ENCODE data around the gene NEURL3. TPM values are rescaled to one million over a fixed set of nuclear protein-coding genes. Genes with fewer than 3 reads are reported as not detected.

NEURL3 gene
- total and polyA plus RNA-seq, 2 of the 8 experiments (the other 6 are each of a cell fraction or from before 2014, with no cell fraction given) = not detected

- peaks cover 0 to 3% (median 0%) of the 10 kb centered on the region in 4 experiments; a peak in 1 of 7 replicates for H3K27me3 ChIP-seq (replicated peaks in 1 of 4; ENCODE audit: control insufficient read depth in 3 of 4, extremely low read depth in 1 of 4, insufficient read depth in 3 of 4, low read length in 3 of 4)
- no peak overlapping the region for H4K91ac ChIP-seq (replicated peaks; ENCODE audit: insufficient read length, low read length)
- no peaks in the 10 kb centered on the region for H3K79me1 ChIP-seq (ENCODE audit: low read depth, low read length)
- ChIA-PET CTCF (ENCODE audit: partially characterized antibody) (interaction anchor here (0.8 to 1.3 kb wide), 3 partner anchors 9 to 77 kb away, joined by 3 to 7 read pairs (median 6); no protein-coding TSS in a partner anchor), POLR2A (ENCODE audit: partially characterized antibody) (no interaction called here)
- H3K36me3 ChIP-seq (ENCODE audit: control insufficient read depth in 2 of 4, insufficient read depth in 4 of 4, low read length in 3 of 4) = no peaks in the 10 kb centered on the region
- no peak overlapping the region for H2AFZ ChIP-seq (ENCODE audit: low read length)
- no peak overlapping the region for H3K27ac ChIP-seq (ENCODE audit: low read depth, low read length)
- FAIRE-seq (no peak), DNase-seq (ENCODE audit: low read depth in 1 of 2, low spot score in 2 of 2) (no peak)
- no peak overlapping the region for H4K8ac ChIP-seq (ENCODE audit: extremely low read depth, insufficient read depth, low read length)
- H3K9ac ChIP-seq (replicated peaks in 1 of 4; ENCODE audit: extremely low read depth in 1 of 4, low read depth in 3 of 4, low read length in 3 of 4) = no peak overlapping the region
- no peak overlapping the region for H3K4me2 ChIP-seq (ENCODE audit: insufficient read depth in 1 of 2, low read depth in 2 of 2, low read length in 2 of 2)
- H2BK20ac ChIP-seq (ENCODE audit: low read length) = no peak overlapping the region
- H4K20me1 ChIP-seq (replicated peaks in 1 of 2; ENCODE audit: control insufficient read depth in 1 of 2, insufficient read depth in 2 of 2, low read length in 2 of 2) = no peaks in the 10 kb centered on the region
- H2AK5ac ChIP-seq (ENCODE audit: low read depth, low read length) = no peak overlapping the region
- H3K4me3 ChIP-seq (ENCODE audit: extremely low read depth in 1 of 4, insufficient read depth in 2 of 4, low read depth in 3 of 4, low read length in 4 of 4) = no peak overlapping the region
- H3K23ac ChIP-seq (ENCODE audit: insufficient read length) = no peak overlapping the region
- H3K23me2 ChIP-seq (ENCODE audit: low read depth, low read length) = no peaks in the 10 kb centered on the region
- H3K9me3 ChIP-seq (ENCODE audit: insufficient read depth in 2 of 2, low read depth in 1 of 2, low read length in 1 of 2) = no peaks in the 10 kb centered on the region
- H2BK12ac ChIP-seq (ENCODE audit: low read depth, low read length) = no peak overlapping the region
- no peak overlapping the region for H4K5ac ChIP-seq (ENCODE audit: insufficient read length, low read depth, low read length)
- 80% methylated on average over 1 of the region's 1 CpG; no CpG with 5 or more reads in 1 of the 2 experiments for WGBS, 2 experiments (ENCODE audit: extremely low coverage in 1 of 2, insufficient coverage in 1 of 2, insufficient read length in 1 of 2, insufficient replicate concordance in 2 of 2, low coverage in 1 of 2, low lambda C conversion rate in 2 of 2, missing lambda C conversion rate in 1 of 2)
- TF ChIP-seq SUZ12 (IDR thresholded peaks at IDR 0.05; ENCODE audit: low read length) (no peak), KDM4A (IDR thresholded peaks at IDR 0.05; ENCODE audit: low read depth, low read length, severe bottlenecking) (no peak), SP4 (IDR thresholded peaks at IDR 0.05; ENCODE audit: low read length) (no peak)
- H3K4ac ChIP-seq (replicated peaks; ENCODE audit: insufficient read length, low read depth, low read length) = no peak overlapping the region
- H3K4me1 ChIP-seq (replicated peaks in 1 of 4; ENCODE audit: control insufficient read depth in 3 of 4, insufficient read depth in 4 of 4, low read length in 3 of 4) = peaks cover 3 to 16% (median 5%) of the 10 kb centered on the region in 4 experiments; a peak in 6 of 7 replicates
- no peaks in the 10 kb centered on the region for H3K79me2 ChIP-seq (ENCODE audit: control insufficient read depth in 1 of 2, insufficient read depth in 2 of 2, low read length in 2 of 2)
- no peak overlapping the region for H2BK15ac ChIP-seq (ENCODE audit: low read length)
- H3K14ac ChIP-seq (ENCODE audit: insufficient read length) = no peak overlapping the region
- no peak overlapping the region for H2BK5ac ChIP-seq (ENCODE audit: low read depth, low read length)
- H3K18ac ChIP-seq (ENCODE audit: extremely low read depth, low read length) = no peak overlapping the region
- no peak overlapping the region for H2BK120ac ChIP-seq (replicated peaks; ENCODE audit: low read depth, low read length)
- no peak overlapping the region for H3K56ac ChIP-seq (replicated peaks; ENCODE audit: insufficient read length, low read depth, low read length)
Measured at GRCh38 chr2:96489663-96490062, 15.5 kb downstream of the NEURL3 start.

All from H1 (cell line).